ENCODE measurements around the gene TEKT1. TPM values are rescaled to one million over a fixed set of nuclear protein-coding genes. Genes with fewer than 3 reads are reported as not detected.

The TEKT1 gene
- total RNA-seq, 1 donor from 2014 or later, result not detected

- Histone ChIP-seq H3K27ac (no peak overlapping the region), H3K36me3 (no peaks in the 10 kb centered on the region), H3K27me3 (no peaks in the 10 kb centered on the region), H3K4me3 (no peak overlapping the region), H3K9me3 (no peaks in the 10 kb centered on the region), H3K4me1 (peaks cover 20% of the 10 kb centered on the region)
- ATAC-seq, result no peak
- no peak for TF ChIP-seq CTCF (IDR thresholded peaks at IDR 0.05)
- intact Hi-C loops (cut with DNase I), result no loop called here
- no peak for DNase-seq
These were observed 82.9 kb downstream of the TEKT1 start for GRCh38 chr17:6748617-6749016.

Other genes with a start within 250 kb of the TEKT1 start
- 18.3 TPM for gene KIAA0753, start 191.0 kb downstream of the TEKT1 start, total RNA-seq
- 44.6 TPM for gene TXNDC17, start 190.7 kb downstream of the TEKT1 start, total RNA-seq
- gene MED31, start 180.1 kb downstream of the TEKT1 start, total RNA-seq, result 17.4 TPM
- 1.3 TPM for gene C17orf100, start 180.0 kb downstream of the TEKT1 start, total RNA-seq
- gene SLC13A5, start 118.4 kb downstream of the TEKT1 start, total RNA-seq, result not detected
- 89.0 TPM for gene XAF1, start 75.7 kb downstream of the TEKT1 start, total RNA-seq
- gene FBXO39, start 55.5 kb downstream of the TEKT1 start, total RNA-seq, result 0.49 TPM
- gene ALOX12, start 164.3 kb upstream of the TEKT1 start, total RNA-seq, result 0.17 TPM
- 284 TPM for gene RNASEK, start 180.9 kb upstream of the TEKT1 start, total RNA-seq
- gene BCL6B, start 191.3 kb upstream of the TEKT1 start, total RNA-seq, result 42.6 TPM
- 10.1 TPM for gene SLC16A13, start 204.3 kb upstream of the TEKT1 start, total RNA-seq
- gene SLC16A11, start 212.4 kb upstream of the TEKT1 start, total RNA-seq, result 6.8 TPM
- gene CLEC10A, start 248.5 kb upstream of the TEKT1 start, total RNA-seq, result 12.6 TPM

All from upper lobe of right lung (tissue), 1 donor.